Right lung (tissue), 10 donors: ENCODE measurements around the gene GUCY1A2. TPM values are rescaled to one million over a fixed set of nuclear protein-coding genes. Genes with fewer than 3 reads are reported as not detected.
"Not testable (repeated sequence)": the region's sequence is repeated elsewhere in the genome, so short reads cannot be mapped to it uniquely, and the experiment has no call there.

Experiments used
- DNase-seq, 2 donors: peaks; one replicate each; pipeline ENCODE4 v3.0.0-alpha.2; 2013
- long read RNA-seq, 8 donors: transcript quantifications; one replicate each; lab custom pipeline, GENCODE V29; 2026
- polyA plus RNA-seq, 5 donors: library from polyadenylated mRNA; unstranded; fragments of 120-200 nt; gene quantifications; one replicate each; pipeline versions ENCODE4 v1.2.1 to v1.2.3, GENCODE V29; 2013; ENCODE audit warnings: inconsistent platforms in 1 of 5, low replicate concordance in 1 of 5; ENCODE audit not compliant: insufficient read length in 5 of 5, insufficient read depth in 1 of 5

Gene GUCY1A2
- polyA plus RNA-seq = 10 to 100 TPM; 12.7 to 31.7 (median 26.8) TPM
- long read RNA-seq, donor 1, full-length matches to known transcripts = 3 of 11 reads
- long read RNA-seq, donor 1, partial matches to known transcripts = 8 of 11 reads
- long read RNA-seq, donor 1, other reads (novel, unspliced or antisense) = 0 of 11 reads
- long read RNA-seq, donor 2, full-length matches to known transcripts = 1 of 8 reads
- long read RNA-seq, donor 2, partial matches to known transcripts = 7 of 8 reads
- long read RNA-seq, donor 2, other reads (novel, unspliced or antisense) = 0 of 8 reads
- long read RNA-seq, donor 3, full-length matches to known transcripts = 2 of 2 reads
- long read RNA-seq, donor 3, partial matches to known transcripts = 0 of 2 reads
- long read RNA-seq, donor 3, other reads (novel, unspliced or antisense) = 0 of 2 reads
- long read RNA-seq, donor 4, partial matches to known transcripts = 19 of 19 reads
- long read RNA-seq, donor 4, other reads (novel, unspliced or antisense) = 0 of 19 reads
- long read RNA-seq, donor 5, full-length matches to known transcripts = 3 of 21 reads
- long read RNA-seq, donor 5, partial matches to known transcripts = 18 of 21 reads
- long read RNA-seq, donor 5, other reads (novel, unspliced or antisense) = 0 of 21 reads
- long read RNA-seq, donor 6, full-length matches to known transcripts = 3 of 16 reads
- long read RNA-seq, donor 6, partial matches to known transcripts = 13 of 16 reads
- long read RNA-seq, donor 6, other reads (novel, unspliced or antisense) = 0 of 16 reads
- long read RNA-seq, donor 7, full-length matches to known transcripts = 1 of 9 reads
- long read RNA-seq, donor 7, partial matches to known transcripts = 8 of 9 reads
- long read RNA-seq, donor 7, other reads (novel, unspliced or antisense) = 0 of 9 reads
- long read RNA-seq, donor 8, full-length matches to known transcripts = 1 of 1 reads
- long read RNA-seq, donor 8, partial matches to known transcripts = 0 of 1 reads
- long read RNA-seq, donor 8, other reads (novel, unspliced or antisense) = 0 of 1 reads

GRCh38 chr11:107018219-107018901 is at the start of gene GUCY1A2:
Gene GUCY1A2 (minus strand): TSS chr11:107018476. CDS start chr11:107018055, 421 bp downstream.
- peak; percentile 67 to 70 for DNase-seq

- no peak for DNase-seq
Observed at GRCh38 chr11:107054391-107054790, 36.1 kb upstream of the GUCY1A2 start.

GRCh38 chr11:107051332-107051731 is 33.1 kb upstream of the GUCY1A2 start:
- not testable (repeated sequence) for DNase-seq

- DNase-seq = not testable (repeated sequence)
Observed at GRCh38 chr11:107050899-107051298, 32.6 kb upstream of the GUCY1A2 start.

GRCh38 chr11:107050121-107050520 is 31.8 kb upstream of the GUCY1A2 start:
- no peak for DNase-seq

- no peak for DNase-seq
Observed at GRCh38 chr11:107044503-107044902, 26.2 kb upstream of the GUCY1A2 start.

- DNase-seq = no peak
Observed at GRCh38 chr11:107043242-107044006, 25.1 kb upstream of the GUCY1A2 start.

- no peak for DNase-seq
Observed at GRCh38 chr11:107042748-107043147, 24.5 kb upstream of the GUCY1A2 start.

- no peak for DNase-seq
Observed at GRCh38 chr11:107041088-107041444, 22.8 kb upstream of the GUCY1A2 start.

GRCh38 chr11:107040433-107041087 is 22.3 kb upstream of the GUCY1A2 start:
- DNase-seq = no peak

- DNase-seq = no peak
Observed at GRCh38 chr11:107025673-107026072, 7.4 kb upstream of the GUCY1A2 start.

- DNase-seq = peak; percentile 71
Observed at GRCh38 chr11:107020594-107020993, 2.3 kb upstream of the GUCY1A2 start.

- DNase-seq = peak; percentile 78 to 80
Observed at GRCh38 chr11:107018902-107019493, 722 bp upstream of the GUCY1A2 start.

GRCh38 chr11:107017433-107018218 is 650 bp downstream of the GUCY1A2 start:
- DNase-seq = peak; percentile 79 to 81

- no peak for DNase-seq
Observed at GRCh38 chr11:107017104-107017432, 1.2 kb downstream of the GUCY1A2 start.

- DNase-seq = no peak
Observed at GRCh38 chr11:107014871-107015270, 3.4 kb downstream of the GUCY1A2 start.

- DNase-seq = no peak
Observed at GRCh38 chr11:107011977-107012376, 6.3 kb downstream of the GUCY1A2 start.

- no peak for DNase-seq
Observed at GRCh38 chr11:107009190-107009589, 9.1 kb downstream of the GUCY1A2 start.
